ENCODE results near the gene IFITM5. TPM values are rescaled to one million over a fixed set of nuclear protein-coding genes. Genes with fewer than 3 reads are reported as not detected.
A peak's percentile ranks its signal among the peaks of the same experiment; 100 is the strongest.

The IFITM5 gene
- total and polyA plus RNA-seq, 9 of the 15 experiments (the other 6 are each of a cell fraction or from before 2014, with no cell fraction given) = 0.19 TPM; not detected in 8

DNA sequence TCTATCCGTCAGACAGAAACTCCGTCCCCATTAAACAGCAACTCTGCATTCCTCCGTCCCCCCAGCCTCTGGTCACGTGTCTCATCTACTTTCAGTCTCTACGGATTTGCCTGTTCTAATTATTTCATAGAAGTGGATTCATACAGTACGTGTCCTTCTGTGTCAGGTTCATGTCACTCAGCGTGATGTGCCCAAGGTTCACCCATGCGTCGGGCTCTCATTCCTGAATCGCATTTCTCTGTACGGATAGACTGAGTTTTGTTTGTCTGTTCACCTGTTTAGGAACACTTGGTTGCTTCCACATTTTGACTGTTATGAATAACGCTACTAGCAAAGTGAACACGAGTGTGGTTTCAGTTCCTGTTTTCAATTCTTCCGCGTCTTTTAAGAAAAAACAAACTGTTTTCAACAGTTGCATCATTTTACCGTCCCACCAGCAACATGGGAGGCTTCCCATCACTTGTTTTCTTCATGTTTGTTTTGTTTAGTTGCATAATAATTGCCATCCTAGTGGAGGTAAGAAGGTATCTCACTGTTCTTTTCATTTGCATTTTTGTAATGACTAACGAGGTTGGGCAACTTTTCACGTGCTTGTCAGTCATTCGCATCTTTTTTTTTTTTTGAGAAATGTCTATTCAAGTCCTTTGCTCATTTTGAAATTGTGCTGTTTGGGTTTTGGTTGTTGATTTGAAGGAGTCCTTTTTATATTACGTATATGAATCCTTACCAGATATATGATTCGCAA, 30.0 kb downstream of the IFITM5 start (continued):
- TF ChIP-seq, protein P1, sequence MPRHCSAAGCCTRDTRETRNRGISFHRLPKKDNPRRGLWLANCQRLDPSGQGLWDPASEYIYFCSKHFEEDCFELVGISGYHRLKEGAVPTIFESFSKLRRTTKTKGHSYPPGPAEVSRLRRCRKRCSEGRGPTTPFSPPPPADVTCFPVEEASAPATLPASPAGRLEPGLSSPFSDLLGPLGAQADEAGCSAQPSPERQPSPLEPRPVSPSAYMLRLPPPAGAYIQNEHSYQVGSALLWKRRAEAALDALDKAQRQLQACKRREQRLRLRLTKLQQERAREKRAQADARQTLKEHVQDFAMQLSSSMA (CRISPR knock-in tag; IDR thresholded peaks at IDR 0.05) = no peak
- no peak for TF ChIP-seq SAP30 (IDR thresholded peaks at IDR 0.05; ENCODE audit: borderline replicate concordance, insufficient read depth, low read depth, low read length, poor library complexity, severe bottlenecking)
- no peak for TF ChIP-seq MCM3 (IDR thresholded peaks at IDR 0.05)
- no peak for TF ChIP-seq MIER1 (IDR thresholded peaks at IDR 0.05; ENCODE audit: low read depth)
- TF ChIP-seq POLR2AphosphoS2 (IDR thresholded peaks at IDR 0.05; ENCODE audit: low read length) = no peak
- TF ChIP-seq, protein P2, sequence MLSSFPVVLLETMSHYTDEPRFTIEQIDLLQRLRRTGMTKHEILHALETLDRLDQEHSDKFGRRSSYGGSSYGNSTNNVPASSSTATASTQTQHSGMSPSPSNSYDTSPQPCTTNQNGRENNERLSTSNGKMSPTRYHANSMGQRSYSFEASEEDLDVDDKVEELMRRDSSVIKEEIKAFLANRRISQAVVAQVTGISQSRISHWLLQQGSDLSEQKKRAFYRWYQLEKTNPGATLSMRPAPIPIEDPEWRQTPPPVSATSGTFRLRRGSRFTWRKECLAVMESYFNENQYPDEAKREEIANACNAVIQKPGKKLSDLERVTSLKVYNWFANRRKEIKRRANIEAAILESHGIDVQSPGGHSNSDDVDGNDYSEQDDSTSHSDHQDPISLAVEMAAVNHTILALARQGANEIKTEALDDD (IDR thresholded peaks at IDR 0.05) = no peak
- peak; percentile 51; the same call in 1 of the 2 replicates for TF ChIP-seq LEF1 (IDR thresholded peaks at IDR 0.05)
- TF ChIP-seq YBX1 (IDR thresholded peaks at IDR 0.05) = no peak
- TF ChIP-seq SOX6 (IDR thresholded peaks at IDR 0.05) = peak; percentile 88
- peak; percentile 95 for TF ChIP-seq RAD51 (IDR thresholded peaks at IDR 0.05; ENCODE audit: borderline replicate concordance, low read depth)
- TF ChIP-seq, protein P3, sequence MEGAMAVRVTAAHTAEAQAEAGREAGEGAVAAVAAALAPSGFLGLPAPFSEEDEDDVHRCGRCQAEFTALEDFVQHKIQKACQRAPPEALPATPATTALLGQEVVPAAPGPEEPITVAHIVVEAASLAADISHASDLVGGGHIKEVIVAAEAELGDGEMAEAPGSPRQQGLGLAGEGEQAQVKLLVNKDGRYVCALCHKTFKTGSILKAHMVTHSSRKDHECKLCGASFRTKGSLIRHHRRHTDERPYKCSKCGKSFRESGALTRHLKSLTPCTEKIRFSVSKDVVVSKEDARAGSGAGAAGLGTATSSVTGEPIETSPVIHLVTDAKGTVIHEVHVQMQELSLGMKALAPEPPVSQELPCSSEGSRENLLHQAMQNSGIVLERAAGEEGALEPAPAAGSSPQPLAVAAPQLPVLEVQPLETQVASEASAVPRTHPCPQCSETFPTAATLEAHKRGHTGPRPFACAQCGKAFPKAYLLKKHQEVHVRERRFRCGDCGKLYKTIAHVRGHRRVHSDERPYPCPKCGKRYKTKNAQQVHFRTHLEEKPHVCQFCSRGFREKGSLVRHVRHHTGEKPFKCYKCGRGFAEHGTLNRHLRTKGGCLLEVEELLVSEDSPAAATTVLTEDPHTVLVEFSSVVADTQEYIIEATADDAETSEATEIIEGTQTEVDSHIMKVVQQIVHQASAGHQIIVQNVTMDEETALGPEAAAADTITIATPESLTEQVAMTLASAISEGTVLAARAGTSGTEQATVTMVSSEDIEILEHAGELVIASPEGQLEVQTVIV (CRISPR knock-in tag; IDR thresholded peaks at IDR 0.05; ENCODE audit: borderline replicate concordance) = no peak
- no peak for TF ChIP-seq ZNF583 (CRISPR knock-in tag; IDR thresholded peaks at IDR 0.05)
- TF ChIP-seq ZNF76 (CRISPR knock-in tag; IDR thresholded peaks at IDR 0.05; ENCODE audit: borderline replicate concordance) = no peak
- no peak for TF ChIP-seq ZC3H4 (CRISPR knock-in tag; IDR thresholded peaks at IDR 0.05; ENCODE audit: borderline replicate concordance)
- TF ChIP-seq, protein P4, sequence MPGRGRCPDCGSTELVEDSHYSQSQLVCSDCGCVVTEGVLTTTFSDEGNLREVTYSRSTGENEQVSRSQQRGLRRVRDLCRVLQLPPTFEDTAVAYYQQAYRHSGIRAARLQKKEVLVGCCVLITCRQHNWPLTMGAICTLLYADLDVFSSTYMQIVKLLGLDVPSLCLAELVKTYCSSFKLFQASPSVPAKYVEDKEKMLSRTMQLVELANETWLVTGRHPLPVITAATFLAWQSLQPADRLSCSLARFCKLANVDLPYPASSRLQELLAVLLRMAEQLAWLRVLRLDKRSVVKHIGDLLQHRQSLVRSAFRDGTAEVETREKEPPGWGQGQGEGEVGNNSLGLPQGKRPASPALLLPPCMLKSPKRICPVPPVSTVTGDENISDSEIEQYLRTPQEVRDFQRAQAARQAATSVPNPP (IDR thresholded peaks at IDR 0.05; ENCODE audit: borderline replicate concordance, insufficient read depth, insufficient read length) = no peak
- peak; percentile 28; the same call in 1 of the 2 replicates for TF ChIP-seq DIDO1 (tag; IDR thresholded peaks at IDR 0.05; ENCODE audit: low read depth)
- TF ChIP-seq PHTF2 (CRISPR knock-in tag; IDR thresholded peaks at IDR 0.05) = no peak
- no peak for TF ChIP-seq RFX5 (IDR thresholded peaks at IDR 0.05; ENCODE audit: low read depth, low read length)
- TF ChIP-seq IRF2 (CRISPR knock-in tag; IDR thresholded peaks at IDR 0.05) = no peak
- TF ChIP-seq, protein P5, sequence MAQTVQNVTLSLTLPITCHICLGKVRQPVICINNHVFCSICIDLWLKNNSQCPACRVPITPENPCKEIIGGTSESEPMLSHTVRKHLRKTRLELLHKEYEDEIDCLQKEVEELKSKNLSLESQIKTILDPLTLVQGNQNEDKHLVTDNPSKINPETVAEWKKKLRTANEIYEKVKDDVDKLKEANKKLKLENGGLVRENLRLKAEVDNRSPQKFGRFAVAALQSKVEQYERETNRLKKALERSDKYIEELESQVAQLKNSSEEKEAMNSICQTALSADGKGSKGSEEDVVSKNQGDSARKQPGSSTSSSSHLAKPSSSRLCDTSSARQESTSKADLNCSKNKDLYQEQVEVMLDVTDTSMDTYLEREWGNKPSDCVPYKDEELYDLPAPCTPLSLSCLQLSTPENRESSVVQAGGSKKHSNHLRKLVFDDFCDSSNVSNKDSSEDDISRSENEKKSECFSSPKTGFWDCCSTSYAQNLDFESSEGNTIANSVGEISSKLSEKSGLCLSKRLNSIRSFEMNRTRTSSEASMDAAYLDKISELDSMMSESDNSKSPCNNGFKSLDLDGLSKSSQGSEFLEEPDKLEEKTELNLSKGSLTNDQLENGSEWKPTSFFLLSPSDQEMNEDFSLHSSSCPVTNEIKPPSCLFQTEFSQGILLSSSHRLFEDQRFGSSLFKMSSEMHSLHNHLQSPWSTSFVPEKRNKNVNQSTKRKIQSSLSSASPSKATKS (CRISPR knock-in tag; IDR thresholded peaks at IDR 0.05) = 0 out of 2 replicates have a peak, but pooled peaks have one; percentile 11
- TF ChIP-seq MCM2 (IDR thresholded peaks at IDR 0.05; ENCODE audit: low read depth) = no peak
- TF ChIP-seq ZEB2 (IDR thresholded peaks at IDR 0.05) = peak; percentile 72
- no peak for TF ChIP-seq PPARD (CRISPR knock-in tag; IDR thresholded peaks at IDR 0.05)

Data from K562 (cell line).